ENCODE results near the gene SERTAD3.

- no peak for TF ChIP-seq USF2 (IDR thresholded peaks at IDR 0.05; ENCODE audit: low read length)
- no peak for TF ChIP-seq SIN3A (conservative IDR thresholded peaks at IDR 0.05 in 1 of 2, IDR thresholded peaks at IDR 0.05 in 1 of 2; ENCODE audit: low read depth in 1 of 2, low read length in 2 of 2)
- no peak for TF ChIP-seq POLR2A (IDR thresholded peaks at IDR 0.05; ENCODE audit: control extremely low read depth in 1 of 2, low read depth in 2 of 2, low read length in 2 of 2)
- TF ChIP-seq POLR2AphosphoS5 (IDR thresholded peaks at IDR 0.05; ENCODE audit: low read depth, low read length) = no peak
- TF ChIP-seq TAF1 (IDR thresholded peaks at IDR 0.05; ENCODE audit: low read depth, low read length) = no peak
- TF ChIP-seq, protein P1, sequence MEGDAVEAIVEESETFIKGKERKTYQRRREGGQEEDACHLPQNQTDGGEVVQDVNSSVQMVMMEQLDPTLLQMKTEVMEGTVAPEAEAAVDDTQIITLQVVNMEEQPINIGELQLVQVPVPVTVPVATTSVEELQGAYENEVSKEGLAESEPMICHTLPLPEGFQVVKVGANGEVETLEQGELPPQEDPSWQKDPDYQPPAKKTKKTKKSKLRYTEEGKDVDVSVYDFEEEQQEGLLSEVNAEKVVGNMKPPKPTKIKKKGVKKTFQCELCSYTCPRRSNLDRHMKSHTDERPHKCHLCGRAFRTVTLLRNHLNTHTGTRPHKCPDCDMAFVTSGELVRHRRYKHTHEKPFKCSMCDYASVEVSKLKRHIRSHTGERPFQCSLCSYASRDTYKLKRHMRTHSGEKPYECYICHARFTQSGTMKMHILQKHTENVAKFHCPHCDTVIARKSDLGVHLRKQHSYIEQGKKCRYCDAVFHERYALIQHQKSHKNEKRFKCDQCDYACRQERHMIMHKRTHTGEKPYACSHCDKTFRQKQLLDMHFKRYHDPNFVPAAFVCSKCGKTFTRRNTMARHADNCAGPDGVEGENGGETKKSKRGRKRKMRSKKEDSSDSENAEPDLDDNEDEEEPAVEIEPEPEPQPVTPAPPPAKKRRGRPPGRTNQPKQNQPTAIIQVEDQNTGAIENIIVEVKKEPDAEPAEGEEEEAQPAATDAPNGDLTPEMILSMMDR (IDR thresholded peaks at IDR 0.05; ENCODE audit: control extremely low read depth in 1 of 3, insufficient read depth in 1 of 3, low read depth in 1 of 3, low read length in 3 of 3) = no peak
Observed at GRCh38 chr19:40393894-40394815, 50.0 kb downstream of the SERTAD3 start.
